ENCODE data around the gene SND1.
A peak's percentile ranks its signal among the peaks of the same experiment; 100 is the strongest.
"Not testable (repeated sequence)": the region's sequence is repeated elsewhere in the genome, so short reads cannot be mapped to it uniquely, and the experiment has no call there.

SND1 gene

GRCh38 chr7:127667759-127668530, 16.0 kb downstream of the SND1 start:
- peak overlapping the region; percentile 65 for H3K4me3 Mint-ChIP-seq
- DNase-seq (ENCODE audit: low spot score in 2 of 2) = no peak
- H3K9me3 Mint-ChIP-seq = no peaks in the 10 kb centered on the region
- H3K36me3 Mint-ChIP-seq = peaks cover 83% of the 10 kb centered on the region
- peaks cover 74% of the 10 kb centered on the region for H3K4me1 Mint-ChIP-seq
- peak; percentile 76 for ATAC-seq
- H3K27ac Mint-ChIP-seq = peak overlapping the region; percentile 95

GRCh38 chr7:127671341-127671740, 19.3 kb downstream of the SND1 start:
- ATAC-seq (no peak), DNase-seq (ENCODE audit: low spot score in 2 of 2) (no peak)
- Mint-ChIP-seq H3K4me3 (no peak overlapping the region), H3K27ac (no peak overlapping the region), H3K4me1 (peaks cover 59% of the 10 kb centered on the region), H3K36me3 (peaks cover 80% of the 10 kb centered on the region), H3K9me3 (no peaks in the 10 kb centered on the region)

GRCh38 chr7:127673902-127674301, 21.9 kb downstream of the SND1 start:
- H3K4me1 Mint-ChIP-seq = peaks cover 48% of the 10 kb centered on the region
- H3K4me3 Mint-ChIP-seq = no peak overlapping the region
- ATAC-seq (no peak), DNase-seq (ENCODE audit: low spot score in 2 of 2) (no peak)
- peaks cover 90% of the 10 kb centered on the region for H3K36me3 Mint-ChIP-seq
- no peaks in the 10 kb centered on the region for H3K9me3 Mint-ChIP-seq
- no peak overlapping the region for H3K27ac Mint-ChIP-seq

GRCh38 chr7:127674361-127674760, 22.4 kb downstream of the SND1 start:
- H3K9me3 Mint-ChIP-seq = peaks cover under 1% of the 10 kb centered on the region
- DNase-seq (ENCODE audit: low spot score in 2 of 2) = no peak
- peaks cover 48% of the 10 kb centered on the region for H3K4me1 Mint-ChIP-seq
- H3K27ac Mint-ChIP-seq = no peak overlapping the region
- H3K4me3 Mint-ChIP-seq = no peak overlapping the region
- peaks cover 89% of the 10 kb centered on the region for H3K36me3 Mint-ChIP-seq
- ATAC-seq = no peak

- ATAC-seq; H3K27ac Mint-ChIP-seq; DNase-seq (ENCODE audit: low spot score in 2 of 2); H3K4me3 Mint-ChIP-seq; H3K9me3 Mint-ChIP-seq: not testable (repeated sequence)
- peaks cover 50% of the 10 kb centered on the region for H3K4me1 Mint-ChIP-seq
- H3K36me3 Mint-ChIP-seq = peaks cover 89% of the 10 kb centered on the region
Measured at GRCh38 chr7:127674923-127675322, 22.9 kb downstream of the SND1 start.

GRCh38 chr7:127675721-127676120, 23.7 kb downstream of the SND1 start:
- no peak overlapping the region for H3K4me3 Mint-ChIP-seq
- H3K9me3 Mint-ChIP-seq = peaks cover 6% of the 10 kb centered on the region
- peaks cover 52% of the 10 kb centered on the region for H3K4me1 Mint-ChIP-seq
- ATAC-seq (no peak), DNase-seq (ENCODE audit: low spot score in 2 of 2) (no peak)
- H3K27ac Mint-ChIP-seq = no peak overlapping the region
- peaks cover 89% of the 10 kb centered on the region for H3K36me3 Mint-ChIP-seq

- Mint-ChIP-seq H3K9me3 (peaks cover 6% of the 10 kb centered on the region), H3K27ac (peak overlapping the region; percentile 8)
Measured at GRCh38 chr7:127677433-127678230, 25.6 kb downstream of the SND1 start.

GRCh38 chr7:127678337-127678736, 26.3 kb downstream of the SND1 start:
- peak; percentile 36 for ATAC-seq

More at GRCh38 chr7:127677433-127678230, 25.6 kb downstream of the SND1 start:
- Mint-ChIP-seq H3K36me3 (peaks cover 80% of the 10 kb centered on the region), H3K4me3 (no peak overlapping the region), H3K4me1 (peaks cover 54% of the 10 kb centered on the region)
- no peak for DNase-seq (ENCODE audit: low spot score in 2 of 2)
- no peak for ATAC-seq

GRCh38 chr7:127678947-127679346, 27.0 kb downstream of the SND1 start:
- Mint-ChIP-seq H3K36me3 (peaks cover 78% of the 10 kb centered on the region), H3K4me3 (peak overlapping the region; percentile 25), H3K4me1 (peaks cover 61% of the 10 kb centered on the region), H3K9me3 (peaks cover 6% of the 10 kb centered on the region), H3K27ac (peak overlapping the region; percentile 8)
- DNase-seq (ENCODE audit: low spot score in 2 of 2) = no peak
- peak; percentile 92 for ATAC-seq

More at GRCh38 chr7:127678337-127678736, 26.3 kb downstream of the SND1 start:
- Mint-ChIP-seq H3K27ac (peak overlapping the region; percentile 8), H3K4me3 (peak overlapping the region; percentile 25), H3K4me1 (peaks cover 61% of the 10 kb centered on the region), H3K36me3 (peaks cover 84% of the 10 kb centered on the region), H3K9me3 (peaks cover 6% of the 10 kb centered on the region)
- DNase-seq (ENCODE audit: low spot score in 2 of 2) = no peak

- Mint-ChIP-seq H3K36me3 (peaks cover 61% of the 10 kb centered on the region), H3K4me3 (no peak overlapping the region)
Measured at GRCh38 chr7:127680983-127681382, 29.0 kb downstream of the SND1 start.

GRCh38 chr7:127682140-127682539, 30.1 kb downstream of the SND1 start:
- ATAC-seq (no peak), DNase-seq (ENCODE audit: low spot score in 2 of 2) (no peak)
- Mint-ChIP-seq H3K4me3 (no peak overlapping the region), H3K9me3 (peaks cover 6% of the 10 kb centered on the region), H3K4me1 (peaks cover 76% of the 10 kb centered on the region), H3K36me3 (peaks cover 59% of the 10 kb centered on the region), H3K27ac (peak overlapping the region; percentile 8)

More at GRCh38 chr7:127680983-127681382, 29.0 kb downstream of the SND1 start:
- H3K27ac Mint-ChIP-seq = no peak overlapping the region
- ATAC-seq (no peak), DNase-seq (ENCODE audit: low spot score in 2 of 2) (no peak)
- peaks cover 6% of the 10 kb centered on the region for H3K9me3 Mint-ChIP-seq
- H3K4me1 Mint-ChIP-seq = peaks cover 71% of the 10 kb centered on the region

- peaks cover 6% of the 10 kb centered on the region for H3K9me3 Mint-ChIP-seq
- ATAC-seq = no peak
Measured at GRCh38 chr7:127683776-127684681, 32.0 kb downstream of the SND1 start.

GRCh38 chr7:127689194-127689772, 37.3 kb downstream of the SND1 start:
- peaks cover 73% of the 10 kb centered on the region for H3K36me3 Mint-ChIP-seq
- no peaks in the 10 kb centered on the region for H3K9me3 Mint-ChIP-seq
- ATAC-seq (no peak), DNase-seq (ENCODE audit: low spot score in 2 of 2) (no peak)
- peaks cover 35% of the 10 kb centered on the region for H3K4me1 Mint-ChIP-seq
- no peak overlapping the region for H3K4me3 Mint-ChIP-seq
- H3K27ac Mint-ChIP-seq = no peak overlapping the region

More at GRCh38 chr7:127683776-127684681, 32.0 kb downstream of the SND1 start:
- Mint-ChIP-seq H3K4me1 (peaks cover 60% of the 10 kb centered on the region), H3K36me3 (peaks cover 60% of the 10 kb centered on the region), H3K4me3 (no peak overlapping the region), H3K27ac (peak overlapping the region; percentile 45)
- DNase-seq (ENCODE audit: low spot score in 2 of 2) = no peak

GRCh38 chr7:127690337-127690736, 38.3 kb downstream of the SND1 start:
- no peaks in the 10 kb centered on the region for H3K9me3 Mint-ChIP-seq
- H3K36me3 Mint-ChIP-seq = peaks cover 83% of the 10 kb centered on the region
- H3K4me1 Mint-ChIP-seq = peaks cover 30% of the 10 kb centered on the region
- DNase-seq (ENCODE audit: low spot score in 2 of 2) = no peak
- ATAC-seq = no peak
- peak overlapping the region; percentile 15 for H3K27ac Mint-ChIP-seq
- H3K4me3 Mint-ChIP-seq = no peak overlapping the region
